ENCODE results near the gene SGCA.
A peak's percentile ranks its signal among the peaks of the same experiment; 100 is the strongest.

The SGCA gene

GRCh38 chr17:50218071-50218759, 52.4 kb downstream of the SGCA start:
- no peak for DNase-seq (ENCODE audit: low spot score)
- TF ChIP-seq CTCF (IDR thresholded peaks at IDR 0.05; ENCODE audit: extremely low read depth, missing control alignments), result no peak

- no peak for TF ChIP-seq CTCF (IDR thresholded peaks at IDR 0.05; ENCODE audit: extremely low read depth, missing control alignments)
- DNase-seq (ENCODE audit: low spot score), result peak; percentile 18
Measured at GRCh38 chr17:50218771-50219315, 53.0 kb downstream of the SGCA start.

- no peak for DNase-seq (ENCODE audit: low spot score)
- TF ChIP-seq CTCF (IDR thresholded peaks at IDR 0.05; ENCODE audit: extremely low read depth, missing control alignments), result no peak
Measured at GRCh38 chr17:50219342-50219741, 53.5 kb downstream of the SGCA start.

- peak; percentile 4 for DNase-seq (ENCODE audit: low spot score)
- no peak for TF ChIP-seq CTCF (IDR thresholded peaks at IDR 0.05; ENCODE audit: extremely low read depth, missing control alignments)
Measured at GRCh38 chr17:50219939-50220465, 54.2 kb downstream of the SGCA start.

GRCh38 chr17:50220811-50221210, 55.0 kb downstream of the SGCA start:
- no peak for TF ChIP-seq CTCF (IDR thresholded peaks at IDR 0.05; ENCODE audit: extremely low read depth, missing control alignments)
- no peak for DNase-seq (ENCODE audit: low spot score)

GRCh38 chr17:50221266-50221863, 55.6 kb downstream of the SGCA start:
- peak; percentile 28 for DNase-seq (ENCODE audit: low spot score)
- TF ChIP-seq CTCF (IDR thresholded peaks at IDR 0.05; ENCODE audit: extremely low read depth, missing control alignments), result no peak

- DNase-seq (ENCODE audit: low spot score), result no peak
- TF ChIP-seq CTCF (IDR thresholded peaks at IDR 0.05; ENCODE audit: extremely low read depth, missing control alignments), result no peak
Measured at GRCh38 chr17:50221864-50222545, 56.2 kb downstream of the SGCA start.

Measured in GM20000 (cell line).